Measurements from ENCODE around the gene PALM.

DNA sequence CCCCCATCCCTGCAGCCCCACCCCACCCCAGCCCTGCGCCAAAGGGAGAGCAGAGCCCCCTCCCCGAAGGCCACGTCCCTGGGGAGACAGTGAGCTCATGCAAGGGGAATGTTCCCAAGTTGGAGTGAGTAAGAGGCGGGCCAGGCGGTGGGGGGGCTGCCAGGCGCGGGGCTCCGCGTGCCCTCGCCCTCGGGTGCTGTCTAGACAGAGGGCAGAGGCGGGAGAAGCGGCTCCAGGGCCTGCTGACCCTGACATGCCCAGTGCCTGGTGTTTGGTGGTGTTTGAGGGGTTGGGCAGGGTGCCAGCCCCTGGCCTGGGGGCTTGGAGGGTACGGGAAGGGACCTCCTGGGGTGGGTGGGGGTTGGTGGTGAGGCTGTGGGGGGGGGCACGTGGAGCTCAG is 31.5 kb upstream of the PALM start:
- TF ChIP-seq JUN (IDR thresholded peaks at IDR 0.05) (peak; percentile 6 to 34; a peak in 3 of 5 replicates), RAD21 (conservative IDR thresholded peaks at IDR 0.05 in 1 of 2, IDR thresholded peaks at IDR 0.05 in 1 of 2) (no peak)

Measured in A549 (cell line).